DMS79 (cell line): ENCODE results near the gene UXT.
"Not testable (repeated sequence)": the region's sequence is repeated elsewhere in the genome, so short reads cannot be mapped to it uniquely, and the experiment has no call there.

Experiments
- DNase-seq: peaks from one replicate; lab custom pipeline; 2025; lab: John Stamatoyannopoulos, UW

Gene UXT, protein sequence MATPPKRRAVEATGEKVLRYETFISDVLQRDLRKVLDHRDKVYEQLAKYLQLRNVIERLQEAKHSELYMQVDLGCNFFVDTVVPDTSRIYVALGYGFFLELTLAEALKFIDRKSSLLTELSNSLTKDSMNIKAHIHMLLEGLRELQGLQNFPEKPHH

DNA sequence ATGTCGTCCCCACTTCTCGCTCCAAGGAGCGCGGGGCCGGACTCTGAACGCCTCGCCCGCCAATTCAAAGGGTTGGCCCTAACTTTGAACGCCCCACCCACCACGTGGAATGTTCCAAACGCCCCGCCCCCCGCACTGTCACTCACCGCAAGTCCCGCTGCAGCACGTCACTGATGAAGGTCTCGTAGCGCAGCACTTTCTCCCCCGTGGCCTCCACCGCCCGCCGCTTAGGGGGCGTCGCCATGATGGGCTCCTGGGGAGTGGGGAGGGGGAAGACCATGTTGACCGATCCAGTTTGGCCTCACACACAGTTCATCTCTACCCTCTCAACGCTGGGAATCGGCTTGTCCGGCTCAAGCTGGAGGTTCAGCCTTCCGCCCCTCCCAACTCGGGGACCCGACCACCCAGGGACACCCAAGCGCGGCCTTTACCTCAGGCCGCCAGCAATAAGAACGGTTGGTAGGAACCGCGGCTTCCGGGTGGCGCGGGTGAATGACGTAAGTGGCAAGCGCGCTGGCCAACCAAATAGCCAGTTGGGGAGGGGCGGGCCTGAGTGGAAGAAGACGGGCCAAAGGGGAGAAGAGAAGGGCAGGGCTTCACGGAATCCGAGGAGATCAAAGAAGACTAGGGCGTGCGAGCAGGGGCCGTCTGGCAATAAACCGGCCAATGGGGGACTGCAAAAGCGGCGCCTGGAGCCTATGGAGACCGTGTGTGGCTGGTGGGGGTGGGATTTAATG, at the start of gene UXT:
UXT (minus strand) TSS at position 497 of the 737 bp plus-strand sequence; CDS start at position 244, 253 bp downstream.
- DNase-seq, result peak; percentile 89

DNA sequence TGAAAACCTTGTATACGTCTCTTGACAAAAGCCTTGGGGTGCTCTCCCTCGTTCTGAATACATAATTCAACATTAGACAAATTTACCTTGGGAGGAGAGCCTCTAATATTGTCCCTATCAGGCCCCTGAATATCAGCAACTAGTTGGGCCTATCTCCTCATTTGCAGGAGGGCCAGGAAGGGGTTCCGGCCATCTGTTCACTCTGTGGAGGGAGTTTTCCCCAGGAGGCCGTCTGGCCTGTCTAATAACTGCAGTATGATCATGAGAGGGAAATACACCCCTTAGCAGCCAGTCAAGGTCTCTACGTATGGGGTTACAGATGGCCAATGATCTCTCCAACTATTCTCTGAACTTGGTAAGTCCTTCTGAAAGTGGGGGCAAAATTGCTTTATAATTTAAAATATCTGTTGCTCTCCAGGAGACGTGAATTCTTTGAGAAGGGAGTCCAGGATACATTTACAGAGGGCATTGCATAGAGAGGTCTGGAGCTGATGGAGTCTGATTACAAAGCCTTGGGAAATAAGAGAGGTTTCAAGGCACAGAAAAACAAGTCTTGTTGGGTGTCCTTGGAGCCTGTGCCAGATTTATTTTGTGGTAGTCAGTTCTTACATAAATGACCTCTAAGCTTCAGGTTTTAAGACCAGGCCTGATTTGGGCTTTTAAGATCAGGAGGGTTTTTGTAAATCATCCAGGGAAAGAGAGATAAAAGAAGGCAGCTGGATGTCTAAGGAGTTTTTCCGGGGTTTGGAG, 48.2 kb upstream of the UXT start:
- DNase-seq, result no peak

DNA sequence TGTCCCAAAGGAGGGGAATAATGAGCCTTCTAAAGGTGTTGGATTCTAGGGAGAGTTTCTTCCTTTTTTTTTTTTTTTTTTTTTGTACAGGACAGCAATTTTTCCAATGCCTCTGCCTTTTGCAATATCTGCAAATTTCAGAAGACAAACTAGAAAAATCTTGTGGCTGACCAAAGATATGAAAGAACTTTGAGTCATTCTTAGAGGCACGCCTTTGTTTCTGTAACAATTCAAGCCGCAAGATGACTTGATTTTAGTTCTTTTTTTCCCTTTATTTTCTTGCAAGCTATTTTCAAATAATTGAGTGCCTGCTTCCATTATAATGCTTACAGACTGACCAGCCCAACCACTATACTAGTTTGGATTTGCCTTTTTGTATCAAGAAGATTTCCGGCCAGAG, 47.6 kb upstream of the UXT start:
- DNase-seq, result no peak

DNA sequence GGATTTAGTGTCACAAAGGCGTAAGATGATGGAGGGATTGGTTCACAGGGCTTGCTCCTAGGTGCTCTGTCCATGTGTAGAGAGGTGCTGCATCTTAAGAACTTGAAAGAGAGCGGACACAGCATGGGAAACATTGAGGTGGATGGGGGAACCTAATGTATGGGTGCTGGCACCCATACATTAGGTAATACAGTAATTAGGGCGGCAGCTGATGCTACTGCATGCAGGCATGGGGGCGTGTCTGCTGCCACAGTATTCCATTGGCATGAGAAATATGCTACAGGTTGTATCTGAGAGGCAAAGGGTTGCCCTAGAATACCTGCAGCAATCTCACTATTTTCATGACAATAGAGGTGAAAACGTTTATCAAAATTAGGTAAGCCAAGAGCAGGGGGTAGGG, 45.8 kb upstream of the UXT start:
- DNase-seq, result no peak

DNA sequence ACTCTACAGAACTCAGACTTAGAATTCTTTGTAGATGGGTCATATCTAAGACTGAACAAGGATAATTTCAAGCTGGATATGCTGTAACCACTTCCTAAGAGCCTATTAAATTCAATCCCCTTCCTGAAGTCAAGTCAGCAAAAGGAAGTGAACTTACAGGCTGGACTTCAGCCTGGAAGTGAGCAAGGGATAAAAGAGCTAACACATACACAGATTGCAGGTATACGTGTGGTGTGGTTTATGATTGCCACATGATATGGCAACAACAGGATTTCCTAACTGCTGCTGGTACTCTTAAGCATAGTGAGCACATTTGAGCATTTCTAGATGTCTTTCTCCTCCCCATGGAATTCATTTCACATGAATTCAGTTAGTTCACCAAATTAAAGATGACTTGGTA, 38.2 kb upstream of the UXT start:
- DNase-seq, result no peak

DNA sequence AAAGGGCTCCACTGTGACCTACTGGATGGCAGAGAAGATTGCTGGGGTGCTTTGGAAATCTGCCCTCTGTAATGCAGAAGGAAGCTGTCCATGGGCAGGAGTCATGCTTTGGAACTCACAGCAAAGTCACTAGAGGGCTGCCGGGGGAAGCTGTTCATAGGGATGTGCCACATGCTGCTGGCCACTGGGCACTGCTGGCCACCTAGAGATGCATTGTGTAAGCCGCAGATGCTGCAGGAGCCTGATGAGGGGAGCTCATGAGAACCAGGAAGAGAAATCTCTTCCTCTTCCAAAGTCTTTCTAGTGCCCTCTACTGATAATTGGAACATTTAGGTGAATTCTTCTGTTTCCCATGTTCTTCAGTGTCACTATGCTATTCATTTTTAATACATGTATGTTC, 31.2 kb upstream of the UXT start:
- no peak for DNase-seq

DNA sequence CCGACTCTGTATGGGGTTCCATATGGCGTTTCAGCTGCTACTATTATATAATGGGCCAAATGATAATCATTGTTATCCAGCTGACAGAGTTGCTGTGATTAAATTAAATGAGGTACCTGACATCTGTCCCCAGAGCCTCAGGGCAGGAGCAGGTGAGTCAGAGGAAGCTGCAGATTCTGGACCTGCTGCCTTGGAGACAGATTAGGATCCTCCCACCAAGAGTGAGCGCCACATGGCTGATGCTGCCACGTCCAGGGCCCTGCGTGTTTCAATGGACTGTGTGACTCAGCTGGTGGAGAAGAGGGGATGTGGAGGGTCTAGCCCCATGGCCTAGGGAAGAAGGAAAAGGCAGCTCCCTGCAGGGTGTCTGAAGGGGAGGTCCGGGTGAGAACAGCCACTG, 28.3 kb upstream of the UXT start:
- DNase-seq, result no peak

DNA sequence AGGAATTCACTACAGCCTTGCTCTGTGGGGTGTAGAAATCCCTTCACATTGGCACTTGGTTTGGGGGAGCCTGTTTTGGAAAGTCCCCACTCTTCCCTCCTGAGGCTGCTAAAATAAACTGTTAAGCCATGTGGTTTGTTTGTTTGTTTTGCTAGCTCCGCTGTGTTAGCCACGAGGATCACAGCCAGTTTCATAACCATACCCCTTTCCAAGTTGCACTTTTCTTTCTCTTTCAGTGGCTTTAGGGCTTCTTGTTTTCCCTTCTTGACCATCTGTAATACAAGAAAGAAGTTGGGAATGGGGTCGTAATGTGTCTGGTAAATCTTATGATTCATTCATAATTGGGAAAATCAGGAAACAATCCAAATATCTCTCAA, 24.8 kb upstream of the UXT start:
- DNase-seq, result no peak

DNA sequence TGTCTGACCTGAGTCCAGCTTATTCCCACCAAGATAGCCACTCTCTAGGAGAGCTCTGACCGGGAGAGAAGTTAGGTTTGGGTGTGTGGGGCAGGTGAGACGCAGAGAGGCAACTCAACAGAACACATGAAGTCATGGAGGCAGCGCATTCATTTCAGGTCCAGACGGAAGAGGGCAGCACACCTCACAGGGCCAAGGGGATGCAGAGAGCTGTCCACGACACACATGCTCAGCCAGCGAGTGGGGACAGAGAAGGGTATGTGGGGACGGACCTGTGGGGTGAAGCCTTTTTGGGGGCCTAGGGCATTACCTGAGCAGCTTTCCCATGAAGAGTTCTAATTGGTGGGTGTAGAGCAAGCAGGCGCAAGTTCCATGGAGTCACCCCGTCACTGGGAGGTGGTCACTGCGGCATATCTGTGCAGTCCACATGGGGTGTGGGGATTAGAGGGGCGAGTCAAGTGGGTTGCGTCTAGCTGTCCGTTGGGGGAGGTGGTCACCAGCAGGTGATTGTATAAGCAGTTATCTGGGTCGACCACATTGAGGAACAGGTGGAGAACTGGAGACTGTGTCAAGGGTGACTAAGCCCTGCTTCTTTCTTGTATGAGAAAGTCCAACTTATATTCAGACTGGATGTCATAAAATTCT, 24.3 kb upstream of the UXT start:
- DNase-seq, result no peak

DNA sequence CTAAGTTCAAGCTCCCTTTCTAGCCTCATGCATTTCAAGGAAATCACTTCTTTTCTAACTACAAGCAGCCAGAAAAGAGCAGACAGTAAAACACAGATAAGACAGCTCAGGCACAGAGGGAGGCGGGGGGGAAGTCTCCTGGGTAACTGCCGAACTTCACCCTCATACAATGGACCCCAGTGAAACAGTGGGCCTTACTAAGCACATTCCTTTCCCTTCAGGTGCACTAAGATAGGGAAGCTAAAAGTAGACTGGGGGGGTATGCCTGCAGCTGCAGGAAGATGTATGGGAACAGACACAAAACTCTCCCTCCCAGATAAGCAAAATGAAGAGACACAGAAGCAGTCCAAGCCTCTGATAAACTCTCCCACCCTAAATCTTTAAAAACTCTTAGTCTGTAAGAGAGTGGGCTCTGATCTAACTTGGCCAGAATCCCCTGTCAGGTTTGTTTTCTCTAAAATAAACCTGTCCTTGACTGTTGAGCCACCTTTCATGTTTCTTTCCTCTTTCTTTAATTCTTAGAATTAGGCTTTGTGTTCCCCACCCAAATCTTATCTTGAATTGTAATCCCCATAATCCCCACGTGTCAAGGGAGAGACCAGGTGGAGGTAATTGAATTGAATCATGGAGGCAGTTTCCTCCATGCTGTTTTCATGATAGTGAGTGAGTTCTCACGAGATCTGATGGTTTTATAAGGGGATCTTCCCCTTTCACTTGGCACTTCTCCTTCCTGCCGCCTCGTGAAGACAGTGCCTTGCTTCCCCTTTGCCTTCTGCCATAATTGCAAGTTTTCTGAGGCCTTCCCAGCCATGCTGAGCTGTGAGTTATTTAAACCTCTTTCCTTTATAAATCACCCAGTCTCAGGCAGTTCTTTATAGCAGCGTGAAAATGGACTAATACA, 17.2 kb upstream of the UXT start:
- DNase-seq, result not testable (repeated sequence)

DNA sequence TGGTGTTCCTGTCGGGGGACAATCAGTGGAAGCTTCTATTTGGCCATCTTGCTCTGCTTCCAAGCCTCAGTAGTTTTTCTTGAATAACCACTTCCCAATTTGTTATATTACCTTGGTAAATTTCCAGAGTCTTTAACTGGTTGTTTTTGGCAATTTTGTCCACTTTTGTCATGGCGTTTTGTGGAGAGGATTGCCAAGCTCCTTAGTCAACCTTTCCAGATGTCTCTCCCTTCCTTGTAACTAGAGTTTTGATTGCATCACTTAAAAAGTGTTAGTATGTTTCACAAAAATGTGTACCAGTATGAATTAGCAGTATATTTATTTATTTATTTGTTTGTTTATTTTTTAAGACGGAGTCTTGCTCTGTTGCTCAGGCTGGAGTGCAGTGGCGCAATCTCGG, 15.8 kb upstream of the UXT start:
- no peak for DNase-seq

DNA sequence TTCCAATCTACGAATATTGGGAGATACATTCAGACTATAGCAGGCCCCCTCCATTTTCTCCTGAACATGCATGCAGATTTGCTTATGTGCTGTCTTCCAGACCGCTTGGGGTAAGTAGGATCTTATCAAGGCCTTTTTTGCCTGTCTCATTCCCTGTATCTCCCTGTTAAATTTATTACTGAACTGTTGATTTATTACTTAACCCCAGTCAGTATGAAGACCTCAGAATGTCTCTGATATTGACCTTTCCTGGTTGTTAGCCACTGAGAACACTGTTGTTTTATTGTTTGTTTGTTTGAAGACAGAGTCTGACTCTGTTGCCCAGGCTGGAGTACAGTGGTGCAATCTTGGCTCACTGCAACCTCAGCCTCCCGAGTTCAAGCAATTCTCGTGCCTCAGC, 6.8 kb upstream of the UXT start:
- DNase-seq, result not testable (repeated sequence)

DNA sequence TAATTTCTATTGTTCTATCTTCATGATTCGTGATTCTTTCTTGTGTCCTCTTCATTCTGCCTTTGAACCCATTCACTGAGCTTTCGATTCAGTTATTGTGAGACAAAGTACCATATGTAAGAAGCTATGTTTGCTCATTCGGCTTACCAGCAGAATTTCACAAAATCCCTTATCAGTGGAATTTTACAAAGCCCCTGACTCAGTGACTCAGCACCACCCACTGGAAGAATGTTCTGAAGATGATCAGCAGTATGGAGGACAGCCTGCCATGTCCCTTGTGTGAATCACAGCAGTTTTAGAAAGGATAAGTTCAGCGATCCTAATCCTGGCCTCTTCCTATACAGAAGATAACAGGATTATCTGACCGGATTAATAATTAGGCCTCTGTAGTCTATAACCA, 5.8 kb upstream of the UXT start:
- no peak for DNase-seq

DNA sequence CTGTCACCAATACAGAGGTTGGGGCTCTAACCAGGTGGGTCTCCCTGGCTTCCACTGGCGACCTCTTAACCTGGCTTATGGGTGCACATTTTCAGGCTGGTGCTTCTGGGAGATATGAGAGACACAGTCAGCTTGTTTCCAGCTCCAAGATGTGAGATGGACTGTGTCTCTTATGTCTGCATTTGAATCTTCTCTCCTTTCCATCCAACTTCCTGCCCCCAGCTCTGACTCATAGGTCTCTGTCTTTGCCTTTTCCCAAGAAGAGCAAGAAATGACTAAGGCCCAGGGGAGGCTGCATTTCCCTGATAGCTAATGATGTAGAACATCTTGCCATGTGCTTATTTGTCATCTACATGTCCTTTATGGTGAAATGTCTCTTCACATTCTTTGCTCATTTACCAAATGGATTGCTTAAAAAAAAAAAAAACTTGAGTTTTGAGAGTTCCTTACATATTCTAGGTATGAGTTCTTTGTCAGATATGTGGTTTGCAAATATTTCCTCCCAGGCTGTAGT, 3.2 kb upstream of the UXT start:
- DNase-seq, result no peak

DNA sequence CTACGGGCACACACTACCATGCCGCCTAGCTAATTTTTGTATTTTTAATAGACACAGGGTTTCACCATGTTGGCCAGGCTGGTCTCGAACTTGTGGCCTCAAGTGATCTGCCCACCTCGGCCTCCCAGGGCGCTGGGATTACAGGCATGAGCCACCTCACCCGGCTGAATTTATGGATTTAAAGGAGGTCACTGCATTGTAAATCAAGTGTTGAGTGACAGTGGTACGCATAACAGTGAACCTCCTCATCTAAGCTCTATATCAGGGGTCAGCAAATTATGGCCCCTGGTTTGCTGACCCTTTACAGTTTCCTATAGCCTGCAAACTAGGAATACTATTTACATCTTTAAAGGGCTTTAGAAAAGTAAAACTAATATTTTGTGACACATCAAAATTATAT, 2.6 kb upstream of the UXT start:
- no peak for DNase-seq

DNA sequence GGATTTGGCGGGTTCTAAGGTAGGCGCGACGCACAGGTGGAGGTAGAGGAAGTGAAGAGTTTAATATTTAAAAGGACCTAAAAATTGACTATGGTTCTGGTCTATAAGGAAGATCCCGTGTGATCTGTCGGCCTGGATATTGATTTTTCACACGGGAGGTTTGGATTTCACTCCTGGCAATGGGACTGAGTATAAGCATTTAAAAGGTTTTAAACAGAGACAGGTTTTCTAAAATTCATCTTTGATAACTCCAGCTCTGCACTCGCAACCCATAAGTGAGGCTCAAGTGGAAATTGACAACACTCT, 394 bp upstream of the UXT start:
- no peak for DNase-seq

DNA sequence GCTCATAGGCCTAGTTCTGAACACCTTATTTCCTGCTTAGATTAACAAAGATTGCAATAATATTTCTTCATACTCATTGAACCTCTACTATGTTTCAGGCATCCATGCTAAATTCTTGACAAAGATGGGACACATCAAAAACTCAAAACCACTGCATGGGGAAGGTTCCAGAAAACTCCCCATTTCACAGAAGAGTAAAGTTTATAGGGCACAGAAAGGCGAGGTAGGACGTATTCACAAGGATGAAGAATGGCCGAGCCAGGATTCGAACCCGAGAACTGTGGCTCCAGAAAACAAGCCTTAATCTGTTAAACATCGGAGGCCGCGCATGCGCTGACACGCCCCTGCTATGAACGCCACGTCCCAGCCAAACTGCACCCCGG, 688 bp downstream of the UXT start:
- no peak for DNase-seq

DNA sequence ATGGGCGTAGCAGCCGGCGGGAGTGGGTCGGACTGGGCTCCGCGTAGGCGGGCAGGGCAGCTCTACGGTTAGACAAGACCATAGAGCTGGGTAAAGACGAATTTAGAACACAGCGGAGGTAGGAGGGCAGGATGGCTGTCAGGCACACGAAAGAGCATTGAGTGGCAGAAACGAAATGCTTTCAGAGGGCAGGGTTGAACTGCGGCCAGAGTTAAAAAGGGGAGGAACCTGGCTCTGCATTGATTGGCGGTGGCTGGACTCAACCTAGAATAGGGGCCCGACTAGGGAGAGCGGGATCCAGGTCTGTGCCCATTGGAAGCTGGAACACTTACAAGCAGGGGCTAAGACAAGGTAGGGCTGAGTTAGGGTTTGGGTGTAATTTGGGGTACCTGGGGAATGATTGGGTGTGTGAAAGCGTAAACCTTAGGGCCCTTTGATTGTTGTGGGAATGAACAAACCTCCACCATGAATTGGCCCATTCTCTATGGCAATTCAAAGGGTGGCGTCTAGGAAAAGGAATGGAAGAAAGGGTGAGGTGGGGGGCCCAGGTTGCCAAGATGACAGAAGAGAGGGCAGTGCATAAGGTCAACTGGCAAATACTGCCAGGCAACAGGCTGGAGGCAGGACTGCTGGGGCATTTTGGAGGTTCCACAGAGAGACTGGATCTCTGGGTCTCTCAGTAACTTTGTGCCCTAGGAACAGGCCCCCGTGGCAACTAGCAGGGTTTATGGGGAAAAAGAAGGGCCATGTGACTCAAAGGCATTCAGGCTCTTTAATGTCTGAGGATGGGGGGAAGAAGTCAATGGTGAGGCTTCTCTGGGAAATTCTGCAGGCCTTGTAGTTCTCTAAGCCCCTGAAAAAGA, 7.7 kb downstream of the UXT start:
- no peak for DNase-seq

DNA sequence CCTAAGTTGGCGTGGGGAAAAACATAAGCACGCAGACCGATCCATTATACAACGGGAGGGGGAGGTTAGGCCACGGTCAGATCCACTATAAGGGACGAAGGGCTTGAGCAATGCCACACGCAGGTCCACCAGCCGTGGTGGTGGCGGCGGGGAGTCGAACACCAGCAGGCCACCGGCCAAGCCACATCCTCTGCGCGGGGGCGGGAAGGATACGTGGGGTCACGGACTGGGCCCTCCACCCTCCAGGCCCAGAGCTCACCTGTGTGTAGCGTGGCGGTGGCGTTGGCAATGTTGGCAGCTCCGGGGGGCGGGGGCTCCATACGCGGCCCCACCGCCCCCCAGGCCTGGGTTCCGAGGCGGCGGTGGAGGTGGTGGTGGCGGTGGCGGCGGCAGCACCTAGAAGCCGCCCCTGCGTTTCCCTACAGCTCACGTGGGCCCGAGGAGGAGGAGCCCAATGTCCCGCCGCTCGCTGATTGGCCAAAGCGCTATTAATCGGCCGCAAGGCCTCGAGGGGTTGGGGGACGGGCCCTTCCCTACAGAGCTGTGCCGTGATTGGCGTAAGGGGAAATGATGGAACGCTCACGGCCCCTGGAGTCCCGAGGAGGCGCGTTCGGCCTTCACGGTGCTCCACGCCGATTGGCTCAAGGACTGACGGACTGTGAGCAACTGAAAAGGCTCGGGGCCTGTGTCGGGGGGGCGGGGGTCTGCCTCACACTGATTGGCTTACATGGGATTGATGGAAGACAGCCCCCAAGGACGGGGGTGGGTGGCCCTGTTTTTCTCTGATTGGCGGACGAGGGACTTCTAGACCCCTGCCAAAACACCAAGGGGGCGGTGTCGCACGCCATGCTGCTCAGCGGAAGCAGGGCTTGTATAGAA, 8.6 kb downstream of the UXT start, which contains the start of gene ELK1:
ELK1 (minus strand) TSS at position 400 of the 879 bp plus-strand sequence. CDS start 9,122 bp downstream, outside the sequence.
- DNase-seq, result peak; percentile 94

DNA sequence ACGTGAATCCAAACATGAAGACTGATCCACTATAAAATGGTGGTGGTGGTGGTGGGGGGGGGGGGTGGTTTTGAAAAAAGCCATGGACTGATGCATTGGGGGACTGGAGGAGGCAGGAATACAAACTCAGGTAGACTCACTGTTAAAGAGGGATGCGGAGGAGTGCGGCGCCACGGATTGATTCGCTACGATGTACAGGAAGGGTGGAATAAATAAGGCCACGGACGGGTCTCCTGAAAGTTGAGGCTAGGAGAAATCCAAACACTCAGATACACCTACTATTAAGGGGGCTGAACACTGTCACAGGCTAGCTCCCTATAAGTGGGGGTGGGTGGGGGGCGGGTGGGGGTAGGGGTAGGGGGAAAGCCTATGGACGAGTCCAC, 9.2 kb downstream of the UXT start:
- no peak for DNase-seq
